Activated naive CD4-positive, alpha-beta T cell treated with anti-CD3 and anti-CD28 coated beads, Interleukin-2, amount 10 ng/mL, durations not matched to agents 7 days and 5 days (primary cell): Measurements from ENCODE around the gene RHOB.
"Not testable (repeated sequence)": the region's sequence is repeated elsewhere in the genome, so short reads cannot be mapped to it uniquely, and the experiment has no call there.

ENCODE experiments used
- CTCF ChIA-PET: fragments of 350-600 bp; sonication (Branson Sonifier 250); formaldehyde crosslinking; loops from one replicate; lab custom pipeline; 2021; ENCODE audit warnings: antibody characterized with exemption; lab: Charles Lee
- DNase-seq: peaks from one replicate; pipeline ENCODE4 v3.0.0-alpha.2; 2020
- H3K27ac Mint-ChIP-seq: one replicate; pipeline ENCODE4 v1.8.0; 2021; ENCODE audit warnings: mild to moderate bottlenecking, moderate library complexity, mixed read lengths
- H3K27me3 Mint-ChIP-seq: one replicate; pipeline ENCODE4 v1.8.0; 2021; ENCODE audit warnings: mild to moderate bottlenecking, mixed read lengths
- H3K36me3 Mint-ChIP-seq: one replicate; pipeline ENCODE4 v1.8.0; 2021; ENCODE audit warnings: mixed read lengths
- H3K4me1 Mint-ChIP-seq: one replicate; pipeline ENCODE4 v1.8.0; 2021; ENCODE audit warnings: mixed read lengths
- H3K4me3 Mint-ChIP-seq: one replicate; pipeline ENCODE4 v1.8.0; 2021; ENCODE audit warnings: mild to moderate bottlenecking, moderate library complexity, mixed read lengths
- H3K9me3 Mint-ChIP-seq: one replicate; pipeline ENCODE4 v1.8.0; 2021; ENCODE audit warnings: mixed read lengths

The RHOB gene

GRCh38 chr2:20415511-20415918, 31.4 kb upstream of the RHOB start:
- Mint-ChIP-seq H3K27me3 (peaks cover 54% of the 10 kb centered on the region), H3K36me3 (no peaks in the 10 kb centered on the region), H3K9me3 (no peaks in the 10 kb centered on the region), H3K27ac (no peak overlapping the region), H3K4me3 (no peak overlapping the region), H3K4me1 (peaks cover 2% of the 10 kb centered on the region)
- no peak for DNase-seq
- CTCF ChIA-PET = interaction anchor here (1.0 kb wide), 1 partner anchor 32 kb away, joined by 3 read pairs; no protein-coding TSS in a partner anchor

- Mint-ChIP-seq H3K4me1 (no peaks in the 10 kb centered on the region), H3K9me3 (no peaks in the 10 kb centered on the region), H3K4me3 (no peak overlapping the region), H3K36me3 (no peaks in the 10 kb centered on the region), H3K27me3 (peaks cover 47% of the 10 kb centered on the region), H3K27ac (no peak overlapping the region)
- CTCF ChIA-PET = no interaction called here
- DNase-seq = no peak
These were observed 30.2 kb upstream of the RHOB start for GRCh38 chr2:20416723-20417122.

- DNase-seq, CTCF ChIA-PET, H3K27ac Mint-ChIP-seq: not testable (repeated sequence)
These were observed 29.5 kb upstream of the RHOB start for GRCh38 chr2:20417230-20417821.

GRCh38 chr2:20418519-20418918, 28.4 kb upstream of the RHOB start:
- H3K27ac Mint-ChIP-seq = no peak overlapping the region
- CTCF ChIA-PET = interaction anchor here (0.6 to 1.1 kb wide), 2 partner anchors 47 to 93 kb away, joined by 3 to 4 read pairs; no protein-coding TSS in a partner anchor
- no peaks in the 10 kb centered on the region for H3K36me3 Mint-ChIP-seq
- no peak for DNase-seq
- H3K9me3 Mint-ChIP-seq = no peaks in the 10 kb centered on the region
- H3K4me1 Mint-ChIP-seq = peaks cover under 1% of the 10 kb centered on the region
- H3K4me3 Mint-ChIP-seq = no peak overlapping the region
- peaks cover 54% of the 10 kb centered on the region for H3K27me3 Mint-ChIP-seq

More at GRCh38 chr2:20417230-20417821, 29.5 kb upstream of the RHOB start:
- H3K4me3 Mint-ChIP-seq, H3K36me3 Mint-ChIP-seq, H3K4me1 Mint-ChIP-seq, H3K9me3 Mint-ChIP-seq: not testable (repeated sequence)
- peaks cover 52% of the 10 kb centered on the region for H3K27me3 Mint-ChIP-seq

GRCh38 chr2:20419007-20419576, 27.8 kb upstream of the RHOB start:
- CTCF ChIA-PET = interaction anchor here (0.6 to 1.1 kb wide), 3 partner anchors 20 to 94 kb away, joined by 3 to 4 read pairs (median 3); no protein-coding TSS in a partner anchor
- no peak for DNase-seq
- Mint-ChIP-seq H3K4me3 (no peak overlapping the region), H3K36me3 (no peaks in the 10 kb centered on the region), H3K9me3 (no peaks in the 10 kb centered on the region), H3K27me3 (peaks cover 51% of the 10 kb centered on the region), H3K27ac (no peak overlapping the region), H3K4me1 (peaks cover 6% of the 10 kb centered on the region)

GRCh38 chr2:20419752-20420151, 27.1 kb upstream of the RHOB start:
- Mint-ChIP-seq H3K36me3 (no peaks in the 10 kb centered on the region), H3K9me3 (no peaks in the 10 kb centered on the region), H3K4me3 (no peak overlapping the region), H3K27ac (no peak overlapping the region), H3K4me1 (peaks cover 12% of the 10 kb centered on the region), H3K27me3 (peaks cover 49% of the 10 kb centered on the region)
- CTCF ChIA-PET = interaction anchor here (0.8 to 1.1 kb wide), 3 partner anchors 8 to 19 kb away, joined by 3 to 4 read pairs (median 3); no protein-coding TSS in a partner anchor
- DNase-seq = no peak

- H3K4me1 Mint-ChIP-seq = peaks cover 26% of the 10 kb centered on the region
- no peak for DNase-seq
- H3K9me3 Mint-ChIP-seq = no peaks in the 10 kb centered on the region
- H3K4me3 Mint-ChIP-seq = no peak overlapping the region
- peaks cover 34% of the 10 kb centered on the region for H3K27me3 Mint-ChIP-seq
- CTCF ChIA-PET = interaction anchor here (2.4 to 6.7 kb wide), 2 partner anchors 10 to 221 kb away, joined by 9 to 82 read pairs; no protein-coding TSS in a partner anchor
- no peak overlapping the region for H3K27ac Mint-ChIP-seq
- H3K36me3 Mint-ChIP-seq = no peaks in the 10 kb centered on the region
These were observed 25.4 kb upstream of the RHOB start for GRCh38 chr2:20421336-20421987.

GRCh38 chr2:20421988-20422370, 24.9 kb upstream of the RHOB start:
- Mint-ChIP-seq H3K4me3 (no peak overlapping the region), H3K27me3 (peaks cover 33% of the 10 kb centered on the region), H3K36me3 (no peaks in the 10 kb centered on the region), H3K9me3 (no peaks in the 10 kb centered on the region), H3K27ac (no peak overlapping the region), H3K4me1 (peaks cover 26% of the 10 kb centered on the region)
- DNase-seq = no peak
- CTCF ChIA-PET = interaction anchor here (0.8 to 6.7 kb wide), 7 partner anchors 10 to 220 kb away, joined by 3 to 82 read pairs (median 8); partner anchors contain the start of gene RHOB

GRCh38 chr2:20422402-20423271, 24.2 kb upstream of the RHOB start:
- Mint-ChIP-seq H3K36me3 (no peaks in the 10 kb centered on the region), H3K27me3 (peaks cover 33% of the 10 kb centered on the region), H3K4me3 (no peak overlapping the region), H3K9me3 (no peaks in the 10 kb centered on the region), H3K4me1 (peaks cover 26% of the 10 kb centered on the region), H3K27ac (peak overlapping the region; percentile 43)
- peak; percentile 53 for DNase-seq
- CTCF ChIA-PET = interaction anchor here (0.8 to 6.7 kb wide), 14 partner anchors 11 to 287 kb away, joined by 3 to 82 read pairs (median 4); partner anchors contain the start of gene RHOB

- CTCF ChIA-PET = interaction anchor here (0.8 to 6.7 kb wide), 15 partner anchors 10 to 288 kb away, joined by 3 to 82 read pairs (median 5); partner anchors contain the start of gene RHOB
- H3K4me1 Mint-ChIP-seq = peaks cover 26% of the 10 kb centered on the region
- no peaks in the 10 kb centered on the region for H3K36me3 Mint-ChIP-seq
These were observed 23.5 kb upstream of the RHOB start for GRCh38 chr2:20423359-20423758.

GRCh38 chr2:20423847-20424246, 23.0 kb upstream of the RHOB start:
- CTCF ChIA-PET = interaction anchor here (0.8 to 6.7 kb wide), 16 partner anchors 9 to 220 kb away, joined by 3 to 82 read pairs (median 4); partner anchors contain the start of genes RHOB and SDC1
- no peak overlapping the region for H3K27ac Mint-ChIP-seq
- H3K36me3 Mint-ChIP-seq = no peaks in the 10 kb centered on the region
- H3K9me3 Mint-ChIP-seq = no peaks in the 10 kb centered on the region
- no peak for DNase-seq
- peaks cover 29% of the 10 kb centered on the region for H3K27me3 Mint-ChIP-seq
- H3K4me3 Mint-ChIP-seq = no peak overlapping the region
- peaks cover 26% of the 10 kb centered on the region for H3K4me1 Mint-ChIP-seq

More at GRCh38 chr2:20423359-20423758, 23.5 kb upstream of the RHOB start:
- Mint-ChIP-seq H3K27ac (peak overlapping the region; percentile 43), H3K4me3 (no peak overlapping the region), H3K27me3 (peaks cover 33% of the 10 kb centered on the region), H3K9me3 (no peaks in the 10 kb centered on the region)
- no peak for DNase-seq

GRCh38 chr2:20424300-20425290, 22.3 kb upstream of the RHOB start:
- Mint-ChIP-seq H3K9me3 (no peaks in the 10 kb centered on the region), H3K27ac (peak overlapping the region; percentile 85), H3K36me3 (no peaks in the 10 kb centered on the region), H3K27me3 (peaks cover 25% of the 10 kb centered on the region), H3K4me1 (peaks cover 26% of the 10 kb centered on the region), H3K4me3 (no peak overlapping the region)
- peak; percentile 49 for DNase-seq
- CTCF ChIA-PET = interaction anchor here (0.8 to 6.7 kb wide), 15 partner anchors 9 to 227 kb away, joined by 3 to 82 read pairs (median 4); partner anchors contain the start of genes HS1BP3 and SDC1
